ENCODE results near the gene POLR1G.

Gene POLR1G

DNA sequence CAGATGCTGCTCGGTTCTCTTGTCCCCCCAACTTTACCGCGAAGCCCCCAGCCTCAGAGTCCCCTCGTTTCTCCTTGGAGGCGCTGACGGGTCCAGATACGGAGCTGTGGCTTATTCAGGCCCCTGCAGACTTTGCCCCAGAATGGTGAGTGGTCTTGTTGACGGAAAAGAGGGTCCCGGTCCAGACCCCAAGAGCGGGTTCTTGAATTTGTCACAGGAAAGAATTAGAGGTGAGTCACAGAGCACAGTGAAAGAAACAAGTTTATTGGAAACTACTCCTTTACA is 589 bp downstream of the POLR1G start:
- TF ChIP-seq, protein P1, sequence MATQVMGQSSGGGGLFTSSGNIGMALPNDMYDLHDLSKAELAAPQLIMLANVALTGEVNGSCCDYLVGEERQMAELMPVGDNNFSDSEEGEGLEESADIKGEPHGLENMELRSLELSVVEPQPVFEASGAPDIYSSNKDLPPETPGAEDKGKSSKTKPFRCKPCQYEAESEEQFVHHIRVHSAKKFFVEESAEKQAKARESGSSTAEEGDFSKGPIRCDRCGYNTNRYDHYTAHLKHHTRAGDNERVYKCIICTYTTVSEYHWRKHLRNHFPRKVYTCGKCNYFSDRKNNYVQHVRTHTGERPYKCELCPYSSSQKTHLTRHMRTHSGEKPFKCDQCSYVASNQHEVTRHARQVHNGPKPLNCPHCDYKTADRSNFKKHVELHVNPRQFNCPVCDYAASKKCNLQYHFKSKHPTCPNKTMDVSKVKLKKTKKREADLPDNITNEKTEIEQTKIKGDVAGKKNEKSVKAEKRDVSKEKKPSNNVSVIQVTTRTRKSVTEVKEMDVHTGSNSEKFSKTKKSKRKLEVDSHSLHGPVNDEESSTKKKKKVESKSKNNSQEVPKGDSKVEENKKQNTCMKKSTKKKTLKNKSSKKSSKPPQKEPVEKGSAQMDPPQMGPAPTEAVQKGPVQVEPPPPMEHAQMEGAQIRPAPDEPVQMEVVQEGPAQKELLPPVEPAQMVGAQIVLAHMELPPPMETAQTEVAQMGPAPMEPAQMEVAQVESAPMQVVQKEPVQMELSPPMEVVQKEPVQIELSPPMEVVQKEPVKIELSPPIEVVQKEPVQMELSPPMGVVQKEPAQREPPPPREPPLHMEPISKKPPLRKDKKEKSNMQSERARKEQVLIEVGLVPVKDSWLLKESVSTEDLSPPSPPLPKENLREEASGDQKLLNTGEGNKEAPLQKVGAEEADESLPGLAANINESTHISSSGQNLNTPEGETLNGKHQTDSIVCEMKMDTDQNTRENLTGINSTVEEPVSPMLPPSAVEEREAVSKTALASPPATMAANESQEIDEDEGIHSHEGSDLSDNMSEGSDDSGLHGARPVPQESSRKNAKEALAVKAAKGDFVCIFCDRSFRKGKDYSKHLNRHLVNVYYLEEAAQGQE (IDR thresholded peaks at IDR 0.05; ENCODE audit: insufficient read depth in 1 of 2, low read depth in 2 of 2, low read length in 2 of 2) = no peak
- TF ChIP-seq SIN3A (IDR thresholded peaks at IDR 0.05; ENCODE audit: borderline replicate concordance, insufficient read depth, low read length) = peak; percentile 57; the same call in 1 of the 2 replicates

DNA sequence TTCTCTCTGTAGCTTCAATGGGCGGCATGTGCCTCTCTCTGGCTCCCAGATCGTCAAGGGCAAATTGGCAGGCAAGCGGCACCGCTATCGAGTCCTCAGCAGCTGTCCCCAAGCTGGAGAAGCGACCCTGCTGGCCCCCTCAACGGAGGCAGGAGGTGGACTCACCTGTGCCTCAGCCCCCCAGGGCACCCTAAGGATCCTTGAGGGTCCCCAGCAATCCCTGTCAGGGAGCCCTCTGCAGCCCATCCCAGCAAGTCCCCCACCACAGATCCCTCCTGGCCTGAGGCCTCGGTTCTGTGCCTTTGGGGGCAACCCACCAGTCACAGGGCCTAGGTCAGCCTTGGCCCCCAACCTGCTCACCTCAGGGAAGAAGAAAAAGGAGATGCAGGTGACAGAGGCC is 1.7 kb downstream of the POLR1G start:
- TF ChIP-seq TAF1 (IDR thresholded peaks at IDR 0.05; ENCODE audit: borderline replicate concordance, insufficient read depth, low read length) (no peak), SIN3A (IDR thresholded peaks at IDR 0.05; ENCODE audit: borderline replicate concordance, insufficient read depth, low read length) (no peak), POLR2AphosphoS5 (IDR thresholded peaks at IDR 0.05; ENCODE audit: low read depth, low read length) (no peak), FOXP2 (optimal IDR thresholded peaks at IDR 0.05; ENCODE audit: borderline replicate concordance, extremely low read depth, extremely low read length, insufficient read depth) (no peak)
- TF ChIP-seq, protein P1 (IDR thresholded peaks at IDR 0.05; ENCODE audit: insufficient read depth in 1 of 2, low read depth in 2 of 2, low read length in 2 of 2) = no peak

DNA sequence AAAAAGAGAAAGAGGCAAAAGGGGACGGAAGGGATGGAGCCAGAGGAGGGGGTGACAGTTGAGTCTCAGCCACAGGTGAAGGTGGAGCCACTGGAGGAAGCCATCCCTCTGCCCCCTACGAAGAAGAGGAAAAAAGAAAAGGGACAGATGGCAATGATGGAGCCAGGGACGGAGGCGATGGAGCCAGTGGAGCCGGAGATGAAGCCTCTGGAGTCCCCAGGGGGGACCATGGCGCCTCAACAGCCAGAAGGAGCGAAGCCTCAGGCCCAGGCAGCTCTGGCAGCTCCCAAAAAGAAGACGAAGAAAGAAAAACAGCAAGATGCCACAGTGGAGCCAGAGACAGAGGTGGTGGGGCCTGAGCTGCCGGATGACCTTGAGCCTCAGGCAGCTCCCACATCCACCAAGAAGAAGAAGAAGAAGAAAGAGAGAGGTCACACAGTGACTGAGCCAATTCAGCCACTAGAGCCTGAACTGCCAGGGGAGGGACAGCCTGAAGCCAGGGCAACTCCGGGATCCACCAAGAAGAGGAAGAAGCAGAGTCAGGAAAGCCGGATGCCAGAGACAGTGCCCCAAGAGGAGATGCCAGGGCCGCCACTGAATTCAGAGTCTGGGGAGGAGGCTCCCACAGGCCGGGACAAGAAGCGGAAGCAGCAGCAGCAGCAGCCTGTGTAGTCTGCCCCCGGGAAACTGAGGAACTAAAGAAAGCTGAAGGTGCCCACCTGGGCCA is 2.5 kb downstream of the POLR1G start:
- TF ChIP-seq TAF1 (IDR thresholded peaks at IDR 0.05; ENCODE audit: borderline replicate concordance, insufficient read depth, low read length) (no peak), POLR2AphosphoS5 (IDR thresholded peaks at IDR 0.05; ENCODE audit: low read depth, low read length) (no peak), FOXP2 (optimal IDR thresholded peaks at IDR 0.05; ENCODE audit: borderline replicate concordance, extremely low read depth, extremely low read length, insufficient read depth) (no peak), SIN3A (IDR thresholded peaks at IDR 0.05; ENCODE audit: borderline replicate concordance, insufficient read depth, low read length) (no peak)
- TF ChIP-seq, protein P1 (IDR thresholded peaks at IDR 0.05; ENCODE audit: insufficient read depth in 1 of 2, low read depth in 2 of 2, low read length in 2 of 2) = no peak

DNA sequence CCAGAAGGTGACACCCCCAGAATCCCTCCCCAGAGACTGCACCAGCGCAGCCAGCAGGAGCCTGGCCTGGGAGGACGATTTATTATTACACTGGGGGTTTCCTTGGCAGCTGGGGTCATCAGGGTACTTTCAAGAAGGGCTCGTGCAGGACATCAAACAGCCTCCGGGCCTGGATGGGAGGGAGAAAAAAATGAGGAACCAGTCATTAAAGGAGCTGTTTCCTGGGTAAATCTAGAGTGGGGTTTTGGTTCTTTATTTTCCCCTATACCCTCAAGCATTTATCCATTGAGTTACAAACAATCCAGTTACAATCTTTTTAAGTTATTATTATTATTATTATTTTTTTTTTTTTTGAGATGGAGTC is 3.1 kb downstream of the POLR1G start:
- TF ChIP-seq, protein P1 (IDR thresholded peaks at IDR 0.05; ENCODE audit: insufficient read depth in 1 of 2, low read depth in 2 of 2, low read length in 2 of 2) = no peak
- no peak; the same call in 1 of the 2 replicates for TF ChIP-seq POLR2AphosphoS5 (IDR thresholded peaks at IDR 0.05; ENCODE audit: low read depth, low read length)
- TF ChIP-seq TAF1 (IDR thresholded peaks at IDR 0.05; ENCODE audit: borderline replicate concordance, insufficient read depth, low read length) = no peak
- TF ChIP-seq FOXP2 (optimal IDR thresholded peaks at IDR 0.05; ENCODE audit: borderline replicate concordance, extremely low read depth, extremely low read length, insufficient read depth) = no peak

DNA sequence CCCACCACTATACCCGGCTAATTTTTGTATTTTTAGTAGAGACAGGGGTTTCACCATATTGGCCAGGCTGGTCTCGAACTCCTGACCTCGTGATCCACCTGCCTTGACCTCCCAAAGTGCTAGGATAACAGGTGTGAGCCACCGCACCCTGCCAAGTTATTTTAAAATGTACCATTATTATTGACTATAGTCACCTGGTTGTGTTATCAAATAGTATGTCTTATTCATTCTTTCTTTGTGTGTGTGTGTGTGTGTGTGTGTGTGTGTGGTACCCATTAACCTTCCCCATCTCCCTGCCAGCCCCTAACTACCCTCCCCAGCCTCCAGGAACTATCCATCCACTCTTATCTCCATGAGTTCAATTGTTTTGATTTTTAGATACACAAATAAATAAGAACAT is 3.9 kb downstream of the POLR1G start:
- 0 out of 2 replicates have a peak, but pooled peaks have one; percentile 6 for TF ChIP-seq POLR2AphosphoS5 (IDR thresholded peaks at IDR 0.05; ENCODE audit: low read depth, low read length)

Data from PFSK-1 (cell line).